ENCODE data around the gene C1QBP. TPM values are rescaled to one million over a fixed set of nuclear protein-coding genes. Genes with fewer than 3 reads are reported as not detected.
"Not testable (repeated sequence)": the region's sequence is repeated elsewhere in the genome, so short reads cannot be mapped to it uniquely, and the experiment has no call there.

Gene C1QBP
- total RNA-seq, 2 donors from 2014 or later, result 66.4 to 74.3 TPM

GRCh38 chr17:5437721-5438317, 1.1 kb downstream of the C1QBP start:
- no peak for DNase-seq (ENCODE audit: low spot score)
- intact Hi-C loops (cut with DNase I), result no loop called here

GRCh38 chr17:5435781-5436315, 3.1 kb downstream of the C1QBP start:
- DNase-seq (ENCODE audit: low spot score); intact Hi-C loops (cut with DNase I): not testable (repeated sequence)

- DNase-seq (ENCODE audit: low spot score), result no peak
- intact Hi-C loops (cut with DNase I), result no loop called here
Observed at GRCh38 chr17:5434984-5435383, 4.0 kb downstream of the C1QBP start.

- no peak for DNase-seq (ENCODE audit: low spot score)
- intact Hi-C loops (cut with DNase I), result no loop called here
Observed at GRCh38 chr17:5431949-5432556, 6.9 kb downstream of the C1QBP start.

- intact Hi-C loops (cut with DNase I); DNase-seq (ENCODE audit: low spot score): not testable (repeated sequence)
Observed at GRCh38 chr17:5431234-5431633, 7.7 kb downstream of the C1QBP start.

- DNase-seq (ENCODE audit: low spot score), result no peak
- intact Hi-C loops (cut with DNase I), result no loop called here
Observed at GRCh38 chr17:5430413-5430999, 8.4 kb downstream of the C1QBP start.

GRCh38 chr17:5429191-5429887, 9.6 kb downstream of the C1QBP start:
- intact Hi-C loops (cut with DNase I), result loop anchor here in 1 of 2 donors (10.0 kb wide), 1 partner anchor 1475 kb away; no protein-coding TSS in a partner anchor
- no peak for DNase-seq (ENCODE audit: low spot score)

- intact Hi-C loops (cut with DNase I), result loop anchor here in 1 of 2 donors (10.0 kb wide), 1 partner anchor 1471 kb away; no protein-coding TSS in a partner anchor
- DNase-seq (ENCODE audit: low spot score), result no peak
Observed at GRCh38 chr17:5425826-5426225, 13.1 kb downstream of the C1QBP start.

GRCh38 chr17:5424909-5425308, 14.0 kb downstream of the C1QBP start:
- no peak for DNase-seq (ENCODE audit: low spot score)
- intact Hi-C loops (cut with DNase I), result loop anchor here in 1 of 2 donors (10.0 kb wide), 1 partner anchor 1470 kb away; no protein-coding TSS in a partner anchor

GRCh38 chr17:5422505-5422904, 16.4 kb downstream of the C1QBP start:
- no peak for DNase-seq (ENCODE audit: low spot score)
- intact Hi-C loops (cut with DNase I), result loop anchor here in 1 of 2 donors (10.0 kb wide), 1 partner anchor 1468 kb away; no protein-coding TSS in a partner anchor

GRCh38 chr17:5419959-5420653, 18.8 kb downstream of the C1QBP start, which contains the start of gene RPAIN:
RPAIN (plus strand) TSS chr17:5420182; CDS start chr17:5420211, 29 bp downstream.
- intact Hi-C loops (cut with DNase I), result loop anchor here in 1 of 2 donors (10.0 kb wide), 1 partner anchor 1465 kb away; no protein-coding TSS in a partner anchor
- DNase-seq (ENCODE audit: low spot score), result peak; percentile 95

GRCh38 chr17:5419356-5419958, 19.5 kb downstream of the C1QBP start, which contains the start of gene NUP88:
NUP88 (minus strand) TSS chr17:5419662; CDS start chr17:5419650, 12 bp downstream.
- DNase-seq (ENCODE audit: low spot score), result peak; percentile 97
- intact Hi-C loops (cut with DNase I), result no loop called here

- no peak for DNase-seq (ENCODE audit: low spot score)
- intact Hi-C loops (cut with DNase I), result no loop called here
Observed at GRCh38 chr17:5418858-5419355, 20.0 kb downstream of the C1QBP start.

GRCh38 chr17:5416901-5417300, 22.1 kb downstream of the C1QBP start:
- intact Hi-C loops (cut with DNase I), result no loop called here

GRCh38 chr17:5413682-5414081, 25.3 kb downstream of the C1QBP start:
- intact Hi-C loops (cut with DNase I), result no loop called here
- DNase-seq (ENCODE audit: low spot score), result no peak

More at GRCh38 chr17:5416901-5417300, 22.1 kb downstream of the C1QBP start:
- DNase-seq (ENCODE audit: low spot score), result no peak

GRCh38 chr17:5410594-5411272, 28.2 kb downstream of the C1QBP start:
- intact Hi-C loops (cut with DNase I), result no loop called here
- no peak for DNase-seq (ENCODE audit: low spot score)

- no peak for DNase-seq (ENCODE audit: low spot score)
- intact Hi-C loops (cut with DNase I), result no loop called here
Observed at GRCh38 chr17:5408186-5408585, 30.8 kb downstream of the C1QBP start.

GRCh38 chr17:5405400-5405799, 33.6 kb downstream of the C1QBP start:
- intact Hi-C loops (cut with DNase I), result no loop called here
- DNase-seq (ENCODE audit: low spot score), result no peak

Measured in posterior vena cava (tissue), 2 donors.